ENCODE results near the gene KRT80. TPM values are rescaled to one million over a fixed set of nuclear protein-coding genes. Genes with fewer than 3 reads are reported as not detected.

KRT80 gene
- polyA plus RNA-seq, 3 donors: 0.18 to 0.52 (median 0.37) TPM

GRCh38 chr12:52149182-52149641 is 42.6 kb downstream of the KRT80 start:
- H3K79me2 ChIP-seq (ENCODE audit: insufficient read depth, low read length): no peaks in the 10 kb centered on the region
- H3K27ac ChIP-seq (ENCODE audit: low read depth in 1 of 2, low read length in 2 of 2): no peak overlapping the region
- Mint-ChIP-seq H3K27me3 (ENCODE audit: low read depth in 3 of 3) (peaks cover 14 to 23% (median 17%) of the 10 kb centered on the region in 3 donors), H3K9me3 (no peaks in the 10 kb centered on the region), H3K4me3 (no peak overlapping the region), H3K36me3 (peaks cover 2 to 3% of the 10 kb centered on the region in 2 donors), H3K4me1 (peaks cover 17% of the 10 kb centered on the region), H3K27ac (no peak overlapping the region)
- H3K9me3 ChIP-seq (replicated peaks in 1 of 2; ENCODE audit: control insufficient read depth in 1 of 2, insufficient read depth in 1 of 2, low read length in 2 of 2): no peaks in the 10 kb centered on the region
- peaks cover 0 to 13% of the 10 kb centered on the region in 2 donors for H3K27me3 ChIP-seq (ENCODE audit: control insufficient read depth in 2 of 2, insufficient read depth in 2 of 2, low read length in 2 of 2)
- 96% methylated on average over 5 of the region's 6 CpGs for WGBS (ENCODE audit: insufficient coverage)
- H4K20me1 ChIP-seq (ENCODE audit: insufficient read depth, low read length): no peaks in the 10 kb centered on the region
- no peak overlapping the region for H3K4me3 ChIP-seq (replicated peaks in 1 of 3; ENCODE audit: low read depth in 2 of 3, low read length in 3 of 3)
- peaks cover 8 to 31% of the 10 kb centered on the region in 2 donors for H3K4me1 ChIP-seq (ENCODE audit: control insufficient read depth in 1 of 2, insufficient read depth in 2 of 2, low read length in 2 of 2)
- no peak for TF ChIP-seq CTCF (IDR thresholded peaks at IDR 0.05)
- H3K9ac ChIP-seq (ENCODE audit: insufficient read depth, low read length, poor library complexity, severe bottlenecking): no peak overlapping the region
- no peak overlapping the region for H2AFZ ChIP-seq (ENCODE audit: insufficient read depth, low read depth, low read length, poor library complexity, severe bottlenecking)
- no peak overlapping the region for H3K4me2 ChIP-seq (replicated peaks; ENCODE audit: extremely low read depth, low read length, poor library complexity, severe bottlenecking)
- H3K36me3 ChIP-seq (replicated peaks in 1 of 2; ENCODE audit: control insufficient read depth in 1 of 2, insufficient read depth in 2 of 2, low read length in 2 of 2): no peaks in the 10 kb centered on the region
- intact Hi-C loops (cut with micrococcal nuclease): no loop called here
- DNase-seq: no peak

GRCh38 chr12:52148464-52149181 is 43.2 kb downstream of the KRT80 start:
- Histone ChIP-seq H2AFZ (ENCODE audit: insufficient read depth, low read depth, low read length, poor library complexity, severe bottlenecking) (no peak overlapping the region), H3K27ac (ENCODE audit: low read depth in 1 of 2, low read length in 2 of 2) (peak overlapping the region in 1 of 2 donors; percentile 70), H3K36me3 (replicated peaks in 1 of 2; ENCODE audit: control insufficient read depth in 1 of 2, insufficient read depth in 2 of 2, low read length in 2 of 2) (no peaks in the 10 kb centered on the region), H3K4me1 (ENCODE audit: control insufficient read depth in 1 of 2, insufficient read depth in 2 of 2, low read length in 2 of 2) (peaks cover 8 to 31% of the 10 kb centered on the region in 2 donors), H3K4me2 (replicated peaks; ENCODE audit: extremely low read depth, low read length, poor library complexity, severe bottlenecking) (no peak overlapping the region), H3K9me3 (replicated peaks in 1 of 2; ENCODE audit: control insufficient read depth in 1 of 2, insufficient read depth in 1 of 2, low read length in 2 of 2) (no peaks in the 10 kb centered on the region), H4K20me1 (ENCODE audit: insufficient read depth, low read length) (no peaks in the 10 kb centered on the region), H3K27me3 (ENCODE audit: control insufficient read depth in 2 of 2, insufficient read depth in 2 of 2, low read length in 2 of 2) (peaks cover 0 to 13% of the 10 kb centered on the region in 2 donors), H3K79me2 (ENCODE audit: insufficient read depth, low read length) (no peaks in the 10 kb centered on the region), H3K4me3 (replicated peaks in 1 of 3; ENCODE audit: low read depth in 2 of 3, low read length in 3 of 3) (no peak overlapping the region), H3K9ac (ENCODE audit: insufficient read depth, low read length, poor library complexity, severe bottlenecking) (peak overlapping the region; percentile 42)
- intact Hi-C loops (cut with micrococcal nuclease): no loop called here
- peaks cover 16 to 23% (median 17%) of the 10 kb centered on the region in 3 donors for H3K27me3 Mint-ChIP-seq (ENCODE audit: low read depth in 3 of 3)
- no peak for TF ChIP-seq CTCF (IDR thresholded peaks at IDR 0.05)
- H3K27ac Mint-ChIP-seq: peak overlapping the region in 2 of 7 donors; percentile 45 to 63
- no peaks in the 10 kb centered on the region for H3K9me3 Mint-ChIP-seq
- 99% methylated on average over 11 of the region's 14 CpGs for WGBS (ENCODE audit: insufficient coverage)
- DNase-seq: no peak
- peaks cover 2 to 3% of the 10 kb centered on the region in 2 donors for H3K36me3 Mint-ChIP-seq
- H3K4me3 Mint-ChIP-seq: no peak overlapping the region
- peaks cover 17% of the 10 kb centered on the region for H3K4me1 Mint-ChIP-seq
